ENCODE measurements around the gene FOXA3.
A peak's percentile ranks its signal among the peaks of the same experiment; 100 is the strongest.
"Not testable (repeated sequence)": the region's sequence is repeated elsewhere in the genome, so short reads cannot be mapped to it uniquely, and the experiment has no call there.

Gene FOXA3

DNA sequence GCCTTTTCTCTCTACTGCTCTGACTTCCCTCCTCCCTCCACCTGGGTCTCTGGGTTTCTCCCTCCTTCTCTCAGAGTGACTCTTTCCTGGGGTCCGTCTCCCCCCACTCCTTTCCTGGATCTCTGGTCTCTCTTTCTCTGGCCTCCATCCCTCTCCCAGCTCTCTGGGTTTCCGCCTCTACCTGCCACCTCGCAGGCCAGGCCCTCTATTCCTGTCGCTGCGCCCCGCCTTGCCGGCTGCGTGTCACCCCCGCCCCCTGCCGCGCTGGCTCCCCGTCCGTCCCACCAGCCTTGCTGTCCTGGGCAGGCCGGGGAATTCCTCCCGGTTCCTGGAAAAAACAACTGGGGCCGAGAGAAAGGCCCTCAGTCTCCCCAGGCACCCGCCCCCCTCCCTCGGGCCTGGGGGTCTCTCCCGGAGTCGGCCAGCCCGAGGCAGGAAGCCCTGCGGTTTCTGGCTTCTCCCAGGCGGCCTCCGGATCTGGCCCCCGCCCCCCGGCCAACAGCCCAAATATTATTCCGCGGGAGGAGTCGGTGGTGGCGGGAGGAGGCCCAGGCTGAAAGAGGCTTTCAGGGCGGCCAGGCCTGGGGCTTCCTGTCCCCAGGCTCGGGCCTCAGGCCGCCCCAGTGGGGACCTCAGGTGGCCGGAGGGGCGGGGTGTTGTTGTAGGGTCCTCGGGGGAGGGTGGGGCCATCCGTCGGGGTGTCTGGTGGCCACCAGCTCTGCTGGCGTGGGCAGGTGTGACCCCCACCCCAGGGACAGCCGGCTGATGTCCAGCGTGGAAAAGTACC lies 12.5 kb downstream of the FOXA3 start:
- no peak for DNase-seq

DNA sequence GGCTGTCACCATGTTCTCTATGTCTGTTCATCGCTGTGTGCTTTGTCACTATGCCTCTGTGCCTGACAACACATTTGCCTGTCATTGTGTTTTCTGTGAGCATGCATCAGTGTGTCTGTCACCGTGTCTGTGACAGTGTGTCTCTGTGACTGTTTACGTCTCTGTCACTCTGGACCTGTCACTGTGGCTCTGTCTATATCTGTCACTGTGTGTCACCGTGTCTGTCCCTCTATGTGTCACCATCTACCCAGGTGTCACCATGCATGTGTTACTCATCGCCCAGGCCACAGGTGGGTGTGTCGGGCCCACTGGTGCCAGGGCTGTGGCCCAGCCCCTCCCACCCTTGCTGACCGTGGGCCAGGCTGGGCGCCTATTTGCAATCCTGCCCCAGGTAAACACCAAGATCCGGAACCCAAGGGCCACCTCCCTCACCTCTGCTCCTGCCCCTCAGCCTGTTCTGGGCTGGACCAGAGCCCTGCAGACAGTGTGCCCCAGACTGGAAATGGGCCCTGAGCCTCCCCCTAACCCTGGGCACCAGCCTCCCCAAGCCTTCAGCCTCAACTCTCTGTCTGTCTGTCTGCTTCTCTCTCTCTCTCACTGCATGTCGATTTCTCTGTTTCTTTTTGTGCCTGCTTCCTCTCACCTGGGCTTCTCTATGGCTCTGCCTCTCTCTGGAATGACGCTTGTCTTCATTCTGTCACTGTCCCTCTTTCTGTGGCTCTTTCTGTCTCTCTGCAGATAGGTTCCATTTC lies 14.1 kb downstream of the FOXA3 start:
- DNase-seq = no peak

DNA sequence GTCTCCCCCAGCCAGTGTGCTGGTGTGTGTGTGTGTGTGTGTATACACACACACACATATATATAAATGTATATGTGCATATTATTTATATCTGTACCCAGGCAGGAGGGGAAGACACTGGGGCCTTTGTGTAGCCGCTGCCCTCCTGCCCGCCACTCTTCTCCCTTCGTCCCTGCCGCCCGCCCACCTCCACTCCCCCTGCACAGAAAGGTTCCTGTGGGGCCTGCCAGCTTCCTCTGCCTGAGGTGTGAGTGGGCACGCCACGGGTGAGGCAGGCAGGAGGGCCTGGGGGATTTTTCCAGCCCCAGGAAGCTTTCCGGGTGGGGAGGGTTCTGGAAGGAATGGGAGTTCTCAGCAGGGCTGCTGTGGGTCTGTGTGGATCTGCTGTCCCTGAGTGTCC lies 14.9 kb downstream of the FOXA3 start:
- DNase-seq = no peak

DNA sequence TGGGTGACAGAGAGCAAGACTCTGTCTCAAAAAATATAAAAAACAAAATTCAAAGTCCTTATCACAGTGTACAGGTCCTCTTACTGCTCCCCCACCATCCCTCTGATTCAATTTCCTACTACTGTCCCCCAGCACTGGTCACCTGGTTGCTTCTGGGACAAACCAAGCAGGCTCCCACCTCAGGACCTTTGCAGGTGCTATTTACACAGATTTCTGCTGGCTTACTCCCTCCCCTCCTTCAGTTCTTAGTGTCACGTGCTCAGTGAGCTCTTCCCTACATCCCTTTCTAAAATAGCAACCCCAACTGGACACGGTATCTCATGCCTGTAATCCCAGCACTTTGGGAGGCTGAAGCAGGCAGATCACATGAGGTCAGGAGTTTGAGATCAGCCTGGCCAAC lies 15.8 kb downstream of the FOXA3 start:
- no peak for DNase-seq

DNA sequence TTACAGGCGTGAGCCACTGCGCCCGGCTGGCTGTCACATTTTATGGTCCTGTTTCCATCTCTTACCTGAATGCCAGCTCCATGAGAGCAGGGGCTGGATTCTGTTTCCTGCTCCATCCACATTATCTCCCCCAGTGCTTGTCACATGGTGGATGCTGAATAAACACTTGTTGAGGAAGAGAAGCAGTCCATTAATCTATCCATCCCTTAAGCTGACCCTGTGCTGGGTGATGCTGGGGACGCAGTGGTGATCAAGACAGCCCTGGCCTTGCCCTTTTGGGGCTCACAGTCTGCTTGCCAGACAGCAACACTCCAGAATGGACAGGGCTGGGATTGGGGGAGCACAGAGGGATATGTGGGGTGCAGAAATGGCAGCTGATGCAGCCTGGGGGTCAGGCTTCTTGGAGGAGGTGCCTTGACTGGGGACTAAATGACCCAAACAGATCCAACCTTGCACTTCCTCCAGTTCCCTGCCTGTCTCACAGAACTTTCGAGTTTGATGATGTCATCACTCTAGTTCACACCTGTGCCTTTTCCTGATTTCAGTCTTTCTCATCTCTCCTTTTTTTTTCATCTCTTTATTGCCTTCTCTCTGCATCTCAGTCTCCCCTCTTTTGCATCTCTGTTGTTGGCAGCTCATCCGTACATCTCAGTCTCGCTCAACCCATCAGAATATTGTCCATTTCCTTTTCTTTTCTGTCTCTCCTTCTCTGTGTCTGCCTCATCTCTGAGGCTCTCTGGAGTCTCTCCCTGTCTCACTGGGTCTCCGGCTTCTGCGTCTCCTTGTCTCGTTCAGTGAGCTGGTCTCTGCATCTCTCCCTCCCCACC lies 17.2 kb downstream of the FOXA3 start:
- peak; percentile 48 for DNase-seq

DNA sequence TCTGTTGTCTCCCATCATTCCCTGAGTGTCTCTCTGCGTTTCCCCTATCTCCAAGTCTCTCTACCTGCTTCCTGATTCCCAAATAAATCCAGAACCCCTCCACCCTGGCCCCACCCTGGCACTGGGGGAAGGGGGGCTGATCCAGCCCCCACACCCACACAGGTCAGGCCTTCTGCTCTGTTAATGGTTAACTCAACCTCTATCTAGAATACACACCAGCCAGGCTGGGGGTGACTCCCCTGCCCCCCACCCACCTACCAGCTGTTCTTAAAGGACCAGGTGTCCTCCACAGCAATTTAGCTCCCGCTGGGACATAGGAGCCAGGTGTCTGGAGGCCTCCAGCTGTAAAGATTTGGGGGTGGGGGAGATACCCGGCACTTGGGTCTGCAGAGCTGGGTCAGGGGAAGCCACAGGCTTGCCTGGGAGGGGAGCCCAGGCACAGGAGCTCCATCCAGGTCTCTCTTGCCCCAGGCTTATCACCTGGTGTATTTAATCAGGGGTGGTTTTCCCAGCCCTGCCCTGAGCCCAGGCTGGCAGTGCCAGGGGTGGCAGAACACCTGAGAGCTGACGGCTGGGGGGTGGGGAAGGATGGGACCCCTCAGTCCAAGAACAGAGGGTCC lies 17.9 kb downstream of the FOXA3 start:
- peak; percentile 95 for DNase-seq

DNA sequence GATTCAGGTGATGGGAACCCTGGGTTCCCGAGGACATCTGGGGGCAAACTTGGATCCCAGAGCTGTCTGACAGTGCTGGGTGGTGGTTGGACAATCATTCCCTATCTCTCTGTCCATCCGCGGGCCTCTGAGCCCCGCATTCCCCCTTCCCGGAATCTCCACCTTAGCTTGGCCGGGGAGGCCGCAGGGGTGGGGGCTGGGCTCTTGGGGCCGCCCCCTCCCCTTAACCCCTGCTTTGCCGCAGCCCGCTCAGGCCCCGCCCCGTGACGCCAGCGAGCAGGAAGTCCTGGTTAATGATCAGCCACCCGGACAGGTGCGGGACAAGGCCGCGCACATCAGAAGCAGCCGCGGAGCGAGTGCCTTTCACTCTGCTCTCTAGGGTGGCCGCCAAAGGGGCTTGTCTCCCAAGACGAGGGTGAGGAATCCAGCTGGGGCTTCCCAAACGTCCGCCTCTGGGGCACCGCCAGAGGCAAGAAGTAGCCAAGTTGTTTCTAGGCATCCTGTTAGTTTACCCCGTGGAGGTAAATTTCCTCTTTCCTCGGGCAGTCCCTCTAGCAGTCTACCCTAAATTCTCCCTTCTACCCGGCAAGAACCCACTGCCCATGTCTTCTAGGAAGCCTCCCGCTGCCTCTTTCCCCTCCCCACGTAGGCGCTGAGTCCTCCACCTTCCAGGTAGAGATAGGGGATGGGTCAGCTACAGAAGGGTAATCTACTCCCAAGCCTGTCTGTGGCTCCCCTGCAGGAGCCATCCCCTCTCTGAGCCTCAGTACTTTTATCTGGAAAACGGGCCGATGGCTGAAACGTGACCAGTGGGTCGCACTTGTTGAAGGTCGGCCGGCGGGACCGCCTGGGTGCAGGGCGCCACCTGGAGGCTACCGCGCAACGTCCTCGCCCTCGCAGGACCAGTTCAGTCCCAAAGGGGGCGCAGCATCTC lies 18.8 kb downstream of the FOXA3 start:
- DNase-seq = peak; percentile 93

DNA sequence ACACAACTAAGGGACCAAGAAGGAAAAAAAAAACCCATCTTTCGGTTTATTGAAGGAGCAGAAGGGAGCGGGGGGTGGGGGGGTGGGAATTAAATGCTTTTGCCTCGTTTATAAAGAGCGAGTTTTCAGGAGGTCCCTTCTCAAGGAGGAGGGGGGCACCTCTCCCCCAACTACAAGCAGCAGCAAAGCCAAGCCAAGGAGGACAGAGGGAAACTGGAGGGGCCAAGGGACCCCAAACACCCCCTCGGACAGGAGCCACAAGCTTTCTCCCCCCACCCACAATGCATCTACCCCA lies 19.4 kb downstream of the FOXA3 start:
- no peak for DNase-seq

DNA sequence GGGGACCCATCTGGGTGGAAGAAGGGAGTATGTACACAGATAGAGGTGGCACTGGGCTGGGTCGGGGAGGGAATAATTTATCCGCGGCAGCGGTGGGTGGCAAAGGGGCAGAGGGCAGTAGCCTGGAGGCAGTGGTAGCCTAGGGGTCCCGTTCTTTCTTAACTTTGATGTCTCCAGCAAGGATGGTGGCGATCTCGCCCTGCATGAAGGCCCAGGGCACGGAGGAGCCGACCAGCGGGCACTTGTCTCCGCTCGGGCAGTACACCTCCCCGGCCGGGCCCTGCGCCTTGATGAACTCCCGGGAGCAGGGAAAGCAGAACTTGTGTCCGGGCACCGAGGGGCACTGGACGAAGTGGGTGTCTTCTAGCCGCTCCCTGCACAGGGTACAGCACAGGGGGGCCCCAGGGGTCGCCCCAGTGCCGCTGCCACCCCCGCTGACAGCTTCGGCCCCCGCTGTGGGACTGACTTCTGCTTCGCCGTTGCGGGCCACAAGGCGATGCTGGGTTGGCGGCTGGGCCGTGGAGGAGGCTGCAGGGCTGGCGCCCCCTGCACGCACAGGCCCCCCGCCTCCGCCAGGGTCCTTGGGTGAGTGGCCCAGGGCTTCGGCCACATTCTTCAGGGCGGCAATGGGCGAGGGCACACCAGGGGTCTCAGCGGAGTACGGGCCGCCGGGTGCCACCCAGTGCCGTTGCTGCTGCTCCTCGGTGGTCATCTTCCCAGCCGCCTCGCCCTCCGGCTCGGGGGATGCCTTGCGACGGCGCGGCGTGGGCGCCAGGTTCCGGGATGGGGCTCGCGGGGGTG lies 20.0 kb downstream of the FOXA3 start:
- DNase-seq = no peak

DNA sequence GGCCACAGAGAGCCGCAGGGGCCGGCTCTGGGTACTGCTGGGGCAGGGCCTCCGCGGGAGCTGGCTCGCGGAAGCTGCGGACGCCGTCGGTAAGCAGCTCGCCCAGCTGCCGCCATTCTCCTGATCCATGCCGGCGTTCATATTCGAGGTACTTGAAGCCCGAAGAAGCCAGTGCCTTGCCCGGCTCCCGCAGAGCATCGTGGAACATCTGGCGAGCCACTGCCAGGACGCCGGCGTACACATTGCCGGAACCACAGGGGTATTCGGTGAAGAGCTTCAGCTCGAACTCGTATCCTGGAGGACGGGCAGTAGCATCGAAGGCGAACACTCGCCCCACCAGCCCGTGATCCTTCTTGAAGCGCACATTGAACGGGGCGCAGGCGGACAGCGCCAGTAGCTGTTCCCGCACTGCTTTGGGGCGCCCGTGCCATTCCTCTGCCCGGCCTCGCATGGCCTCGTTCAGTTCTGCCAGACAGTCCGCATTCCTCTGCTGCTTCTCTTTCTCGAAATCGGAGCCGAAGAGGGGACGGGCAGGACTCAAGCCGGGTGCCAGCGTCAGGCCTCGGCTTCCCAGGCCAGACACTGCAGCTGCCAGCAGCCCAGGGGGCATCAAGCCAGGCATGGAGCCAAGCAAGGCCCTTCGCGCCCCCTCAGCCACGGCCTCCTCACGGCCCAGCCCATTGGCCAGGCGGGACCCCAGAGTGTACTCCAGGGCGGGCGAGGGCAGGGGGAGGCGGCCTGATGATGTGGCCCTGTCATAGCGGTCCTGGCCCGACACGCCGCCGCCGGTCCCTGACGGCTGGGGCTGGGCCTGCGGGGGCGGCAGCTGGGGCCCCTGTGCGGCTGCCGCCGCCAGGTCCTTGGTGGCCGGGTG lies 20.8 kb downstream of the FOXA3 start:
- DNase-seq = peak; percentile 66

DNA sequence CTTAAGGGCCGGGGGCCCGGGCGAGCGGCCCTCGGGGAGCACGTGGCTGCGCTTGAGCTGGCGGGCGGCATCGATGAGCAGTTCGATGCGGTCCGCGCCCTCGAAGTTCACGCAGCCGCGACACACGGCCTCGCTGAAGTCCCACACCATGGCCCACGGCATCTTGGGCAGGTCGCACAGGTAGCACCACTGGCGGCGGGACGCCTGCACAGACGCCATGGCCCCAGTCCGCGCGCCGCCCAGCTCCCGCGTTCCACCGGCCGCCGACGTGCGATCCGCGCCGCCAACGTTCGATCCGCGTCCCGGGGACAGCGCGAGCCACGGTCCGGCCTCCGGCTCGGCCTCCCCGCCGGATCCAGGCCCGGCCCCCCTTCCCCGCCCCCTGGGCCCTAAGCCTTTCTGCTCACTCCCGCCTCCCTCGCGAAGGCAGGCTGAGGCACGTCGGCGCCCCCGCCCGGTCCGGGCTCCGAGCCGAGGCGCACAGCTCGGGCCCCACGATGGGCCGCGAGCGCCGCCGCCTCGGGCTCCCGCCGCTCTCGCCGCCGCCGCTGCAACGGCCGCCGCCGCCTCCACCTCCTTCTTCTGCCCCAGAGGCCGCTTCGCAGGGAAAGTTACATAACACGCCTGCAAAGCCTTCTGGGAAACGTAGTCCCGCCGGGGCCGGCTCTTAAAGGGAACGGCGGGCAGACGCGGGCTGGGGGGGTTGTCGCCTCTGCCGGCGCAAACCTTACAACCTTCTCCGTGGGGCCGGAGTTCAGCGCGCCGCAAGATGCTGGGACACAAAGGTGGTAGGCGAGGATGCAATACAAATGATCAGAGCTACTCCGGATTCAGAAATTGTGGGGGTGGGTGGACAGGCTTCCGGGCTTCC lies 21.7 kb downstream of the FOXA3 start, which contains the start of gene IRF2BP1:
Gene IRF2BP1, minus strand, starts transcription at position 586 of the 871 bp plus-strand sequence. Its CDS starts 367 bp downstream, at position 219.
- peak; percentile 98 for DNase-seq

DNA sequence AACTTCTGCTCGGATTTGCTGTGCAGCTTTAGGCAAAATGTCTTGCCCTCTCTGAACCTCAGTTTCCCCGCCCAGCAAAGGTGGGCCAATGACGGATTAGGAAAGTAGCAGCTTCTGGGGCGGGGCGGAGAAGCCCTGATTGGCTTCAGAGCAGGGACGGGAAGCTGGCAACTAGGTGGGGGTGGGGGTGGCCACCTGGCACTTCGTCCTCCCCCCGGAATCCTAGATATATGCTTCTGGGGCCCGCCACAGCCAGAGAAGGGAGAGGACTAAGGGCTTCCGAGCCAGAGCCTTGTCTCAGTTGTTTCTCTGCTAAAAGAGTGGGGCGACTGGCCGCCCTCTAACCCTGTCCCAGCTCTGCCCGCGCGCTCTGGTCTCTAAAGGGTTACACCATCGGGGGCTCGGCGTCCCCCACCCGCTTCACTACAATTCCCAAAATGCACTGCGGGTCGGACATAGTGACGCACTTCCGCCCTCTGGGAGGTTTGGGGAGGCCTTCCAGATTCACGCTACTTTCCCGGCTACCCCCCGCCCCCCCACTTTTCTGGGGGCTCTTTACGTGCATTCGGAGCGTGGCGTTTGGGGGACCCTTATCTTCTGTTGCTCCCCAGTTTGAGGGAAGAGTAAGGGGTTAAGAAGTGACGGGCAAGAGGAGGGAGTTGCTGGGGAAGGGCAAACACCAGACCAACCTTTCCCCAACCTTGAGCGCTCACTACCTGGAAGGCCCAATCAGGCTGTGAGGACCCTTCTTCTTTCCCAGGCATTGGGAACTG lies 22.5 kb downstream of the FOXA3 start:
- DNase-seq = peak; percentile 96

DNA sequence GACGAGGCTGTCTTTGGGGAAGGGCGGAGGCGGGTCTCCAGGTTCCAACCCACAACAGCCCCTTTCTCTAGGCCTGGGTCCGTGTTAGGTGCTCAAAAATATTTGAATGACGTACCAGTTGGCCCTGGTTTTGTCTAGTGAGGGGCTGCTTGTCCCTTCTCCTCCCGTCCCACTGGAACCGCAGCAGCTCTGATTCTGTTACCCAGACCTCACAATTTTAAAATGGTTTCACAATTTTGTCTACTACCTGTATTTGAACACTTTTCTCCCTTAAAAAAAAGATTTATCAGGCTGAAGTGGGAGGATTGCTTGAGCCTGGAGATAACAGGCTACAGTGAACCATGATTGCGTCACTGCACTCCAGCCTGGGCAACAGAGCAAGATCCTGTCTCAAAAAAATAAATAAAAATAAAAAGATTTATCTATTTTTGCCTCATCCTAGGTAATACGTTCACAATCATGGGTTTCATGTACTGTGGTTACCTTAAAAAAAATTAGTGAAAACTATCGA lies 23.1 kb downstream of the FOXA3 start:
- no peak for DNase-seq

DNA sequence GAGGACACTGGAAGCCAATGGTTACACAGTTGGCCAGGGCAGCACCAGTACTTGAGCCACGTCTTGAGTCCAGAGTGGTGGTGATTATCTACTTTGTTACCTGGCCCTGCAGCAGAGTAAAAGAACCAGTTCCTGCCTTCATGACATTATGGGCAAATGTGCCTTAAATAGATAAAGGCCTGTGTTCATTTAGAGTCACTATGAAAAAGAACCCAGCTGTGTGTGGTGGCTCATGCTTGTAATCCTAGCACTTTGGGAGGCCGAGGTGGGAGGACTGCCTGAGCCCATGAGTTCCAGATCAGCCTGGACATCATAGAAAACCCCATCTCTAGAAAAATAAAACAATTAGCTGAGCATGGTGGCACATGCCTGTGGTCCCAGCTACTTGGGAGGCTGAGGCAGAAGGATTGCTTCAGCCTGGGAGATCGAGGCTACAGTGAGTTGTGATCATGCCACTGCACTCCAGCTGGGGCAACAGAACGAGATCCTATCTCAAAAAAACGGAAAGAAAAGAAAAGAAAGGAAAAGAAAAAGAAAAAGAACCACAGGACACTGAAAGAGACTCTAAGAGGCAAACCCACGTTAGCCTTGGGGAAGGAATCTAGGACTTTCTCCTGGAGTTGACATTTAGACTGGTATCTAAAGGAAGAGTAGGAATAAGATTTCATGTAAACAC lies 25.2 kb downstream of the FOXA3 start:
- no peak for DNase-seq

DNA sequence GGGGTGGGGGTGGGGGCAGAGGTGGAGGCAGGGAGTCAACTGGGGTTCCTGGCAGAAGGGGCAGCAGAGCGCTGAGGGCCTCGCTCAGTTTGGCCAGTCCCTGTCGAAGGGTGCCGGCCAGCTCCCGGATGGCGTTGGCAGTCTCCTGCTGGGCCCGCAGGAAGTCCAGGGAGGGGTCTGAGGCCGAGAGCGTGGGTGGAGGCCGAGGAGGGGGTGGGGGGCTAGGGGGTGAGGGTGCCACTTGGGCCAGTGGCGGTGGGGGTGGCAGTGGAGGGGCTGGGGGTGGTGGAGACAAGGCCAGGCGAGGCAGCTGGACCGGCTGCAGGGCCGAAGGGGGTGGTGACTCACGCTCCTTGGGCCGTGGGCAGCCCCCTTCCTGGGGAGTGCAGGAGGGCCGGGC lies 26.8 kb downstream of the FOXA3 start:
- no peak for DNase-seq

DNA sequence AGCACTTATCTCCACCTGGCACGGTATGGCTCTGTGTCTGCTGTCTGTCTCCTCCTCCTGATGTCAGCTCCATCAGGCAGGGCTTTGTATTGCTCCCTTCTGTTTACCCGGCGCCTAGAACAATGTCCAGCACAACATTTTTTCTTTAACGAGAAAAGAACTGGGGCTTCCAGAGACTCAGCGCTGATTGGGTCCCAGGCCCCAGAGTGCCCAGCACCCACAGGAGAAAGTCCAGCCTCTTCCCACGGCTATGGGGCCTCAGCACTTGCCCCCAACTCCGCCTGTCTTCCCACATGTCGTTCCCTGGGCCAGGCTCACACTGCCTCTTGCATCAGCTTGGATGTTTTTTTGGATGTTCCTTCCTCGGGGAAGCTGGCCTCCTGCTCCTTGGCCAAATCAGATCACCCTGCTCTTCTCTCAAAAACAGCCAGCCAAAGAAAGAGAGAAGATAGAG lies 31.4 kb downstream of the FOXA3 start:
- DNase-seq = no peak

DNA sequence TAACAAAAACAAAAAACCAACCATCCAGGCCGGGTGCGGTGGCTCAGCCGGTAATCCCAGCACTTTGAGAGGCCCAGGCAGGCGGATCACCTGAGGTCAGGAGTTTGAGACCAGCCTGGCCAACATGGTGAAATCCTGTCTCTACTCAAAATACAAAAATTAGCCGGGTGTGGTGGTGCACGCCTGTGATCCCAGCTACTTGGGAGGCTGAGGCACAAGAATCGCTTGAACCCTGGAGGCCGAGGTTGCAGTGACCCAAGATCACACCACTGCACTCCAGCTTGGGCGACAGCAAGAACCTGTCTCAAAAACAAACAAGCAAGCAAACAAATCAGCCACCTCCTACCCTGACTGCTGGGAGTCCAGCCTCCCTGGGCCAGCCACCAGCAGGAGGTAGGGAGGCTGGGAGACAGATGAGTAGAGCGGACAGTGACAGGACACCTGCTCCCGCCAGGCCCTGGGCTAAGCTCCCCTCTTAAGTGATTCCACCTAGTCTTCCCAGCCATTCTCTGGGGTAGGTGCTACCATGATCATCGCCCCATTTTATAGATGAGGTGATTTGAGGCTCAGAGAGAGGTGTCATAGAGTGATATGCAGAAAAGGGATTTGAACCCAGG lies 32.0 kb downstream of the FOXA3 start:
- not testable (repeated sequence) for DNase-seq

Data from NCI-H69 (cell line).